T-cell (primary cell): Measurements from ENCODE around the gene INTS4. TPM values are rescaled to one million over a fixed set of nuclear protein-coding genes. Genes with fewer than 3 reads are reported as not detected.
"Not testable (repeated sequence)": the region's sequence is repeated elsewhere in the genome, so short reads cannot be mapped to it uniquely, and the experiment has no call there.

Experiments
- ATAC-seq, 4 experiments: fragments of 200-7000 bp in 3 of 4; fragments of 150-1000 bp in 1 of 4; cut with Tn5 transposase; replicated peaks in 1 of 4; 1 replicate in 3 of 4; 2 replicates in 1 of 4; pipeline ENCODE4 v1.10.0; 2021; ENCODE audit warnings: moderate library complexity in 3 of 4, mild to moderate bottlenecking in 2 of 4, moderate number of reproducible peaks in 1 of 4
- CTCF ChIA-PET, 2 donors: fragments of 300-600 bp; sonication (Branson Sonifier 250); formaldehyde crosslinking; loops; one replicate each; lab custom pipeline; 2022; ENCODE audit warnings: antibody characterized with exemption in 2 of 2; lab: Charles Lee
- POLR2A ChIA-PET, 2 donors: fragments of 300-600 bp; sonication (Branson Sonifier 250); formaldehyde crosslinking; loops; one replicate each; lab custom pipeline; 2022; ENCODE audit warnings: antibody characterized with exemption in 2 of 2; lab: Charles Lee
- DNase-seq, 35 experiments: peaks; one replicate each; pipeline versions ENCODE4 v3.0.0 to v3.0.0-alpha.2; 2013 to 2023
- H3K27ac ChIP-seq: one replicate; pipeline ENCODE4 v1.5.1; 2013; ENCODE audit warnings: low read length
- H3K27me3 ChIP-seq, 2 experiments: replicated peaks in 1 of 2; 1 replicate in 1 of 2; 2 replicates in 1 of 2; pipeline versions ENCODE4 v1.6.1 to v1.7.0; 2013; ENCODE audit warnings: low read length in 1 of 2, mixed read lengths in 1 of 2; ENCODE audit not compliant: control insufficient read depth in 2 of 2, insufficient read depth in 2 of 2; ENCODE audit errors: extremely low read depth in 1 of 2
- H3K36me3 ChIP-seq, 2 donors: 1 replicate in 1 of 2; 2 replicates in 1 of 2; pipeline versions ENCODE4 v1.6.1 to v1.7.0; 2013; ENCODE audit warnings: low read length in 1 of 2; ENCODE audit not compliant: control insufficient read depth in 2 of 2, insufficient read depth in 1 of 2; ENCODE audit errors: extremely low read depth in 1 of 2
- H3K4me1 ChIP-seq, 2 experiments: 1 replicate in 1 of 2; 2 replicates in 1 of 2; pipeline versions ENCODE4 v1.6.1 to v1.7.0; 2013; ENCODE audit warnings: low read length in 2 of 2, mixed read lengths in 1 of 2; ENCODE audit not compliant: insufficient read depth in 2 of 2, control insufficient read depth in 1 of 2; ENCODE audit errors: extremely low read depth in 1 of 2
- H3K4me3 ChIP-seq, 2 donors: 1 replicate in 1 of 2; 2 replicates in 1 of 2; pipeline versions ENCODE4 v1.5.1 to v1.7.0; 2013; ENCODE audit warnings: mild to moderate bottlenecking in 2 of 2, low read length in 1 of 2, moderate library complexity in 1 of 2; ENCODE audit not compliant: control insufficient read depth in 1 of 2; ENCODE audit errors: extremely low read depth in 1 of 2
- H3K9me3 ChIP-seq: 2 replicates; pipeline ENCODE4 v1.7.0; 2013
- H3K27ac Mint-ChIP-seq, 2 donors: one replicate each; pipeline ENCODE4 v1.8.0; 2020 to 2021; ENCODE audit warnings: mild to moderate bottlenecking in 2 of 2, mixed read lengths in 2 of 2
- H3K27me3 Mint-ChIP-seq, 2 donors: one replicate each; pipeline ENCODE4 v1.8.0; 2021 to 2022; ENCODE audit warnings: mixed read lengths in 2 of 2
- H3K36me3 Mint-ChIP-seq: one replicate; pipeline ENCODE4 v1.8.0; 2021; ENCODE audit warnings: mixed read lengths
- H3K4me1 Mint-ChIP-seq, 3 donors: one replicate each; pipeline ENCODE4 v1.8.0; 2020 to 2022; ENCODE audit warnings: mixed read lengths in 3 of 3, mild to moderate bottlenecking in 1 of 3
- H3K4me3 Mint-ChIP-seq, 3 donors: one replicate each; pipeline ENCODE4 v1.8.0; 2020 to 2022; ENCODE audit warnings: mild to moderate bottlenecking in 3 of 3, mixed read lengths in 3 of 3, moderate library complexity in 3 of 3
- H3K9me3 Mint-ChIP-seq, 3 donors: one replicate each; pipeline ENCODE4 v1.8.0; 2020 to 2022; ENCODE audit warnings: mixed read lengths in 3 of 3
- WGBS: methylation state at CpG from one replicate; pipeline ENCODE4 v1.1.5; 2013; ENCODE audit warnings: missing lambda C conversion rate; ENCODE audit not compliant: insufficient coverage; 5-methylcytosine and 5-hydroxymethylcytosine counted together
- total RNA-seq, 35 experiments: library from RNA in 6 of 35; stranded (reverse) in 6 of 35; fragments of 120-200 nt in 1 of 35; gene quantifications; one replicate each; pipeline versions ENCODE4 v1.2.1 to v1.2.4 and lab custom pipeline; 2013 to 2026

INTS4 gene
- total RNA-seq, 5 donors from 2014 or later (not counting 1 experiment from before 2014, with no cell fraction given) = 57.5 to 79.2 (median 62.6) TPM

DNA sequence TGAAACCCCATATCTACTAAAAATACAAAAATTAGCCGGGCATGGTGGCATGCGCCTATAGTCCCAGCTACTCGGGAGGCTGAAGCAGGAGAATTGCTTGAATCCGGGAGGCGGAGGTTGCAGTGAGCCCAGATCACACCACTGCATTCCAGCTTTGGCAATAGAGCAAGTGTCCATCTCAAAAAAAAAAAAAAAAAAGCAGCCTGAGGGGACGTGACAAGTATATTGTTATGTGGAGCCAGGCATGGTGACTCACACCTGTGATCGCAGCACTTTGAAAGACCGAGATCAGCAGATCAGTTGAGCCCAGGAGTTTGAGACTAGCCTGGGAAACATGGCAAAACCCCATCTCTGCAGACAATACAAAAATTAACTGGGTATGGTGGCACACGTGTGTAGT, 34.0 kb upstream of the INTS4 start:
- POLR2A ChIA-PET, DNase-seq, H3K36me3 Mint-ChIP-seq, H3K4me1 Mint-ChIP-seq, H3K9me3 Mint-ChIP-seq, H3K4me1 ChIP-seq, H3K4me3 ChIP-seq, ATAC-seq, H3K27ac Mint-ChIP-seq, H3K36me3 ChIP-seq, H3K27me3 ChIP-seq, H3K27ac ChIP-seq, H3K27me3 Mint-ChIP-seq, H3K9me3 ChIP-seq, H3K4me3 Mint-ChIP-seq: not testable (repeated sequence)
- 100% methylated on average over 2 of the region's 9 CpGs for WGBS
- CTCF ChIA-PET = interaction anchor here in 1 of 2 donors (0.7 kb wide), 1 partner anchor 29 kb away, joined by 6 read pairs; no protein-coding TSS in a partner anchor

DNA sequence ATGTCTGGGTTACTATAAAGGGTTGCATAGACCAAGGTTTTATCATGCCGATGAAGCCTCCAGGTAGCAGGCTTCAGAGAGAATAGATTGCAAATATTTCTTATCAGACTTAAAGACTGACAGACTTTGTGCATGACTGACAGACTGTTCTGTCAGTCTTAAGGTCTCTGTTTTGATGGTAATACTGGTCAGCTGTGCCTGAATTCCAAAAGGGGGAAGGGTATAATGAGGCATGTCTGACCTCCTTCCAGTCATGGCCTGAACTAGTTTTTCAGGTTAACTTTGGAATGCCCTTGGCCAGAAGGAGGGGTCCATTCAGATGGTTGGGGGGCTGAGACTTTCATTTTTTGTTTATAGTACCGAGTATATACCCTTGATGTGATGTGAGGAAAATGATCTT, 33.3 kb upstream of the INTS4 start:
- H3K4me3 ChIP-seq = no peak overlapping the region
- H3K27me3 ChIP-seq = peaks cover 0 to 8% of the 10 kb centered on the region in 2 experiments
- no peaks in the 10 kb centered on the region for H3K4me1 ChIP-seq
- 100% methylated on average over 1 of the region's 2 CpGs for WGBS
- DNase-seq (no peak), ATAC-seq (no peak)
- H3K4me3 Mint-ChIP-seq = no peak overlapping the region
- peaks cover 8% of the 10 kb centered on the region in 2 donors for H3K27me3 Mint-ChIP-seq
- H3K9me3 ChIP-seq = no peaks in the 10 kb centered on the region
- no peaks in the 10 kb centered on the region for H3K36me3 Mint-ChIP-seq
- H3K27ac Mint-ChIP-seq = no peak overlapping the region
- POLR2A ChIA-PET = no interaction called here
- no peaks in the 10 kb centered on the region for H3K36me3 ChIP-seq
- H3K9me3 Mint-ChIP-seq = no peaks in the 10 kb centered on the region
- CTCF ChIA-PET = no interaction called here
- no peak overlapping the region for H3K27ac ChIP-seq
- peaks cover 0 to 1% (median under 1%) of the 10 kb centered on the region in 3 donors for H3K4me1 Mint-ChIP-seq

DNA sequence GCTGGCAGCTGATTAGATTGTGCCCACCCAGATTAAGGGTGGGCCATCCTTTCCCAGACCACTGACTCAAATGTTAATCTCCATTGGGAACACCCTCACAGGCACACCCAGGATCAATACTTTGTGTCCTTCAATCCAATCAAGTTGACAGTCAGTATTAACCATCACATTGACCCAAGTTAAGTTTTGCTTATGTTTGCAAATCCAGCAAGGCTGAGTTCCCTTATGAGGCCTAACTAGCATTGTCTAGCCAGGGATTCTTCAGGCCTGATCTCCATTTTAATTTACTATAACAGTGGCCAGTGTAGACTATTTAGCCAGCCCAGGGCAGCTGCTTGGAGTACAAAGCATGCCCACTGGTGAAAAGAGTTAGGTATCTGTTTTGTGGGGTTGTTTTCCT, 30.9 kb upstream of the INTS4 start:
- H3K4me1 ChIP-seq = no peaks in the 10 kb centered on the region
- H3K4me3 ChIP-seq = no peak overlapping the region
- peaks cover 2 to 18% of the 10 kb centered on the region in 2 experiments for H3K27me3 ChIP-seq
- no peaks in the 10 kb centered on the region for H3K36me3 ChIP-seq
- Mint-ChIP-seq H3K9me3 (no peaks in the 10 kb centered on the region), H3K4me1 (peaks cover 0 to 7% (median 2%) of the 10 kb centered on the region in 3 donors), H3K36me3 (no peaks in the 10 kb centered on the region), H3K27ac (no peak overlapping the region), H3K4me3 (no peak overlapping the region), H3K27me3 (peaks cover 20 to 21% of the 10 kb centered on the region in 2 donors)
- H3K9me3 ChIP-seq = no peaks in the 10 kb centered on the region
- no peak for DNase-seq
- CTCF ChIA-PET = no interaction called here
- H3K27ac ChIP-seq = no peak overlapping the region
- ATAC-seq = no peak
- POLR2A ChIA-PET = no interaction called here

DNA sequence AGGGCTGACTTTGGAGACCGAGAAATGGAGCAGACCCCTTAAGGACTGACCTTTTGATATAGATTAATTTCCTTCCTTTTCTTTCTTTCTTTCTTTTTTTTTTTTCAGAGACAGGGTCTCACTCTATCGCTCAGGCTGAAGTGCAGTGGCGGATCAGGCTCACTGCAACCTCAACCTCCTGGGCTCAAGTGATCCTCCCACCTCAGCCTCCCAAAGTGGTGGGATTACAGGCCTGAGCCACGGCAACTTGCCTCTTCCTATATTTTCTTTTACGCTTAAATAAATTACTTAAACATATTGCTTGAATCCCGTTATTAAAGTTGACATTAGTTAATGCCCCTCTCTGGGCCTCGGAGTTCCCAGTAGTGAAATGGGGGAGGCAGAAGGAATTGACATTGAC, 29.0 kb upstream of the INTS4 start:
- POLR2A ChIA-PET = no interaction called here

DNA sequence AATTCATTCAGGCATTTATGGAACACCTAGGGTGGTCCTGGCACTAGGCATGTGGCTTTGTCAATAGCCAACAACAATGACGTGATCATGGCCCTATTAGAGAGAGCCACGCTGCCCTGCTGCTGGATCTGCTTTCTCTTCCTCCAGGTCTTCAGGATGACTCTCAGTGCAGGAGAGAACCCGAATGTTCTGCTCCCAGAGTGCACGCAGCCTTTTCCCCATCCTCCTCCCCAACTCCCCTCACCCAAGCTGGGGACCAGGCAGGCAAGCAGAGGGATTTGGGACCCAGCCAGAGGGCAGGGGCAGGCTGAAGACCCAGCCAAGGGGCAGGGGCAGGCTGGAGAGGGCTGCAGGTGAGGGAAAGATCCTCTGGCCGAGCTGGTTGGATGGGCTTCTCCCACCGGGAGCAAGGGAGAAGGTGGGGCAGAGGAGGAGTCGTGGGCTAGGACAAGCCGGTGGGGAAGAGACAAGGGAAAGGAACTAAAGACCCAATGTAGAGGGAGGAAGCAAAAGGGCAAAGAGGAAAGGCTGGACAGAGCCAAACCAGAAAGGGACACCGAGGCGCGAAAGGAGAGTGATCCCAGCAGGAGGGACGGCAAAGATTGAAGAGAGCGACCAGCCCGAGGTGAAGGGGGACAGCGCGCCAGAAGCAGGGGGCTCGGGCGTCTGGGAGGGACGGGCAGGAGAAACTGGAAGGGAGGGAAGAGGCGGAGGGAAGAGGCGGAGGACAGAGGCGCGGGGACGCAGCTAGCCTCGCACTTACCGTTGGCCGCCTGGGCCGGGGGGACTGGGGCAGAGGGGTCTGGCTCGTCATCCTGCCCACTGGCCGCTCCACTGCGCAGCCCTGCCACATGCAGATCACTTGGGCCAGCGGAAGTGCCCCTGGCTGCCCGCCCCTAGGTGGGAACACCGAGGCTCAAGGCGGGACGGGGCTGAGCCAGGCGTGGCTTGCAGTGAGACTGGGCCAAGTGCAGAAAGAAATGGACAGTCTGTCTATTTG, 28.2 kb upstream of the INTS4 start, which contains the start of gene KCTD14:
Gene KCTD14, minus strand, starts transcription at position 880 of the 1,000 bp plus-strand sequence. Its CDS starts 27 bp downstream, at position 853.
- no peak within 1 kb of the TSS for H3K4me3 ChIP-seq
- Mint-ChIP-seq H3K4me3 (no peak within 1 kb of the TSS), H3K27ac (no peak within 1 kb of the TSS)

More for the DNA sequence above, 29.0 kb upstream of the INTS4 start:
- H3K27ac Mint-ChIP-seq = no peak overlapping the region
- H3K36me3 Mint-ChIP-seq = no peaks in the 10 kb centered on the region
- peaks cover 0 to 7% (median 2%) of the 10 kb centered on the region in 3 donors for H3K4me1 Mint-ChIP-seq
- Histone ChIP-seq H3K27ac (no peak overlapping the region), H3K4me3 (no peak overlapping the region), H3K36me3 (no peaks in the 10 kb centered on the region), H3K4me1 (no peaks in the 10 kb centered on the region), H3K9me3 (no peaks in the 10 kb centered on the region), H3K27me3 (peaks cover 2 to 18% of the 10 kb centered on the region in 2 experiments)
- WGBS = 85% methylated on average over 2 of the region's 7 CpGs
- H3K9me3 Mint-ChIP-seq = no peaks in the 10 kb centered on the region
- H3K27me3 Mint-ChIP-seq = peaks cover 20 to 21% of the 10 kb centered on the region in 2 donors
- CTCF ChIA-PET = no interaction called here
- no peak for DNase-seq
- H3K4me3 Mint-ChIP-seq = no peak overlapping the region
- no peak for ATAC-seq

DNA sequence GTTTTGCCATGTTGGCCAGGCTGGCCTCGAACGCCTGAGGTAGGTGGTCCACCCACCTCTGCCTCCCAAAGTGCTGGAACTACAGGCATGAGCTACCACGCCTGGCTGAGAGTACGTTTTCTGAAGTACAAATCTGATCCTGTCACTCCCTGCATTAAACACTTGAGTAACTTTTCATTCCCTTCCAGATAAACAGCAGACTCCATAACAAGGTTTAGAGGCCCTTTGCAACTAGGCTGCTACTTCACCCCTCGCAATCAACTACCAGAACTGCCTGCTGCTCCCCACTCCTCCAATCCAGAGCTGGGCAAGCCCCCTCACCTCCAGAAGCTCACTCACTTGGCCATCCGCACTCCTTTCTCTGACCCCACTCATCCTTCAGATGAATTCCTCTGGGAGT, 27.1 kb upstream of the INTS4 start:
- H3K4me1 Mint-ChIP-seq = peaks cover 0 to 7% (median 2%) of the 10 kb centered on the region in 3 donors

More for the DNA sequence above, 28.2 kb upstream of the INTS4 start, which contains the start of gene KCTD14:
- Mint-ChIP-seq H3K4me1 (peaks cover 0 to 7% (median 2%) of the 10 kb centered on the region in 3 donors), H3K9me3 (no peaks in the 10 kb centered on the region), H3K27me3 (peaks cover 20 to 21% of the 10 kb centered on the region in 2 donors), H3K36me3 (no peaks in the 10 kb centered on the region)
- no peaks in the 10 kb centered on the region for H3K4me1 ChIP-seq
- 31% methylated on average over 30 of the region's 37 CpGs for WGBS
- ChIA-PET CTCF (no interaction called here), POLR2A (no interaction called here)
- H3K36me3 ChIP-seq = no peaks in the 10 kb centered on the region
- no peak within 1 kb of the TSS for H3K27ac ChIP-seq
- DNase-seq (no peak), ATAC-seq (no peak)
- H3K27me3 ChIP-seq = peaks cover 2 to 18% of the 10 kb centered on the region in 2 experiments
- no peaks in the 10 kb centered on the region for H3K9me3 ChIP-seq

More for the DNA sequence above, 27.1 kb upstream of the INTS4 start:
- Histone ChIP-seq H3K4me1 (no peaks in the 10 kb centered on the region), H3K27ac (no peak overlapping the region), H3K9me3 (no peaks in the 10 kb centered on the region), H3K36me3 (no peaks in the 10 kb centered on the region), H3K27me3 (peaks cover 2 to 18% of the 10 kb centered on the region in 2 experiments), H3K4me3 (no peak overlapping the region)
- Mint-ChIP-seq H3K27me3 (peaks cover 20 to 21% of the 10 kb centered on the region in 2 donors), H3K36me3 (no peaks in the 10 kb centered on the region), H3K4me3 (no peak overlapping the region), H3K9me3 (no peaks in the 10 kb centered on the region), H3K27ac (no peak overlapping the region)
- CTCF ChIA-PET = interaction anchor here in 1 of 2 donors (0.6 kb wide), 1 partner anchor 26 kb away, joined by 6 read pairs; no protein-coding TSS in a partner anchor
- 78% methylated on average over 5 of the region's 6 CpGs for WGBS
- POLR2A ChIA-PET = no interaction called here
- no peak for ATAC-seq
- no peak for DNase-seq
